T follicular helper cell (primary cell): ENCODE data around the gene JTB.

Experiments
- DNase-seq: peaks from one replicate; pipeline ENCODE4 v3.0.0-alpha.2; 2020; ENCODE audit warnings: low read depth

The JTB gene

DNA sequence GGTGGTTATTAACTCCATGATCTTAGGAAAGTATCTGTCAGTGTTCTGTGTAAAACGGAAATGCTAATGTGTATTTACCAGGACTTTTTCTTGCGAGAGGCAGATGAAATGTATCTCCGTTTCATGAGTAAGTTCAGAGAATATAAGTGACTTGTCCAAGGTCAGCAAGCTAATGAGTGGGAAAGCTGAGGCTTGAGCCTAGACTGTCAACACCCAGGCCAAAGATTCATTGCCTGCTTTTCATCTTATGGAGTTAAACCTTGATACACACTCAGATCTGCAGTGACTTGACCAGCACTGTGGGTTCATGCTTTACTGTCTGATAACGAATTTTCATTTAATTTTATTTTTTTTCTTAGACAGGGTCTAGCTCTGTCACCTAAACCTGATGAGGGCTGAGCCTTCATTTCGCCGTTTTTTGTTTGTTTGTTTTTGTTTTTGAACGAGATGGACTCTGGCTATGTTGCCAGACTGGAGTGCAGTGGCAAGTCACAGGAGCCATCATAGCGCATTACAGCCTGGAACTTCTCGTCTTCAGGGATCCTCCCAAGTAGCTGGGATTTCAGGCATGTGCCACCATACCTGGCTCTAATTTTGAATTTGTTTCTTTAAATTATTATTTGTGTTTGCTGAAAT is 918 bp upstream of the JTB start:
- DNase-seq = no peak

DNA sequence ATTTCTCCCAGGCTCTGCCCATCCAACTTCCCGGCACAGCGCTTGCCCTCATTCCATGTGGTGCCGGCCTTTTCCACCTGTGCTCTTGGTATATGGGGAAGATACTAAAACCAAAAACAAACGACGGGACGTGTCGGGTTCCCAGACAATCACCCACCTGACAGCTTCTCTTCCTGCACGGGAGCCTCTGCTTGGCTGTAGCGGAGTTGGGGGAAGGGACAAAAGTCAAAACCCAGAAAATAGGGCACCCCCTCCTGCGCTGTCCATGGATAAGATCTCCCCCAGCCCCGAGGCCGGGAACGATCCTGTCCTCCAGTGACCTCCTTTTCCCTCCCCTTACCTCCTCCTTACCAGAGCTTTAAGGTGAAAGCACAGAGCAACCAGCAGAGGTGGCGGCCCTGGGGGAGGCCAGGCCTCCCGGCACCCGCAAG is 640 bp downstream of the JTB start:
- no peak for DNase-seq

DNA sequence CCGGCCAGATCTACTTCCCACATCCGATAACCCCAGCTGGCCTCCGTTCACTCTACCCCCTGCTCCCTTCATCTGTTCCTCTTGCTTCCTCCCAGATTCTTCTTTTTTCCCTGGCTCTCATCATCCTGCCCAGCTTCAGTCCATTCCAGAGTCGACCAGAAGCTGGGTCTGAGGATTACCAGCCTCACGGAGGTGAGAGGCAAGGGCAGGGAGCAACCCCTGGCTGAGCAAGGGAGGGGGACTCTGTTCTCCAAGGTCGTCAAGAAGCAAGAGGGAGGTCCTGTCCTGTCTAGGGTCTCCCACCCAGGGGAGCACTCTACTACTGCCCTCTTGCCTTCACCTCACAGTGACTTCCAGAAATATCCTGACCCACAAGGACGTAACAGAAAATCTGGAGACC is 3.9 kb downstream of the JTB start:
- DNase-seq = no peak

DNA sequence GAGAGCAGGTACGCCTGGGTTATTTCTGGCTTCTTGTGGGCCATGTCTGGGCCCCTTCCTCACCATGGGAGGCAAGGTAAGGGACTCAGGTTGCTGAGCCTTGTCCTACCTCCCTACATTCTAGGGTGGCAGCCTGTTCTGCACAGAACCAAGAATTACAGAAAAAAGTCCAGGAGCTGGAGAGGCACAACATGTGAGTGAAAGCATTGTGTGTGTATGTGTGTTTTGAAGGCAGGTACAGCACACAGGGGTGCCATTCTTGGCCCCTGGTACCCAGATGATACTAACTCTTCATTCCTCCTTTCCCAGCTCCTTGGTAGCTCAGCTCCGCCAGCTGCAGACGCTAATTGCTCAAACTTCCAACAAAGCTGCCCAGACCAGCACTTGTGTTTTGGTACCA is 4.4 kb downstream of the JTB start:
- DNase-seq = no peak

DNA sequence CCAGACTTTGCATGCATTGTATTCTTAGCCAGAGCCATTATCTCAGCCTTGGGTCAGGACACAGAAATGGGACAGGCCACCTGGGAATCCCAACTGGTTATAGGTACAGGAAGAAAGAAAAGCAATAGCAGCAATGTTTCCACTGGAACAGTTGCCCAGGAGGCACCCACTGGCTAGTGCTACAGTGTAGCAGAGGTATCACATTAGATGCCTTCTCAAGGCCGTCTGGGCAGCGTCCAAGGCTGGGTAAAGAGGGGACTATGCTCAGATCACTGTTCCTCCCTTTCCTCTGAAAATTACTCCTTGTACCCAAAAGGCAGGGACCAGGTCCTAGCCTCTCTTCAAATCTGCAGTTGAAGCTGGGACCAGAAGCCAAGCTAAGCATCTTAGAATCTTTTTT is 7.1 kb downstream of the JTB start:
- no peak for DNase-seq

DNA sequence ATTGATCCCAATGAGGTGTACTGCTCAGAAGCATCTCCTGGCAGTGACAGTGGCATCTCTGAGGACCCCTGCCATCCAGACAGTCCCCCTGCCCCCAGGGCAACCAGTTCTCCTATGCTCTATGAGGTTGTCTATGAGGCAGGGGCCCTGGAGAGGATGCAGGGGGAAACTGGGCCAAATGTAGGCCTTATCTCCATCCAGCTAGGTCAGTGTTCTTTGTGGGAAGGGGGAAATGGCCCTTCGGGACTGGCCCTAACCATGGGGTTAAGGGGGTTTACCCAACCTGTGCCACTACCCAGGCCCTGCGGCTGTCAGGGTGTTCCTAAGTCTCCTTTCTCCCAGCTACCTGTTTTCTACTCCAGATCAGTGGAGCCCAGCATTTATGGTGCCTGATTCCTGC is 8.5 kb downstream of the JTB start:
- no peak for DNase-seq

DNA sequence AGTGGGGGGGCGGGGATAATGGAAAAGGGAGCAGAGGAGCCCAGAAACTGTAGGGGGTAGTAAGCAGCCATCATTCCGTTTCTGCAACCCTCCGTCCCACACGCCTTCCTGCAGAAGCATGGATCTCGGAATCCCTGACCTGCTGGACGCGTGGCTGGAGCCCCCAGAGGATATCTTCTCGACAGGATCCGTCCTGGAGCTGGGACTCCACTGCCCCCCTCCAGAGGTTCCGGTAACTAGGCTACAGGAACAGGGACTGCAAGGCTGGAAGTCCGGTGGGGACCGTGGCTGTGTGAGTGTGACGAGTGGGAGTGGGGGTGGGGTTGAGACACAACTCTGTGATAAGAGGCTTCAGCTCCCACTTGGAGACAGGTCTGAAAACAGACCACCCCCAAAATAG is 9.1 kb downstream of the JTB start:
- no peak for DNase-seq

DNA sequence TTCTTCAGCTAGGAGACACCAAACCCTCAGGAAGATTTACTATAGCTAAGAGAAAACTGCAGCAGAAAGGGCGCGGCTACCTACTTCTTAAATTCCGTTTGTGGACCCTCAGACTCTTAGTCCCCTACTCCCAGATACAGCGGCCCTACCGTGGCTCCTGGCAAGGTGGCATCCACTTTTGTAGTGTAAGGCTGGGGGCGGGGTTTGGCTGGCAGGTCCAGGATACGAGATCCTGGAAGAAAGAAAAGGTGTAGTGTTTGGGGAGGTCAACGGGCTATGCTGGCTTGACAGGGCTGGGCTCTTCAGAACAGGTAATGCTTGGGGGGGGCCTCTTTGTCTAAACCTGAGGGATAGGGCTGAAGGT is 9.5 kb downstream of the JTB start:
- no peak for DNase-seq

DNA sequence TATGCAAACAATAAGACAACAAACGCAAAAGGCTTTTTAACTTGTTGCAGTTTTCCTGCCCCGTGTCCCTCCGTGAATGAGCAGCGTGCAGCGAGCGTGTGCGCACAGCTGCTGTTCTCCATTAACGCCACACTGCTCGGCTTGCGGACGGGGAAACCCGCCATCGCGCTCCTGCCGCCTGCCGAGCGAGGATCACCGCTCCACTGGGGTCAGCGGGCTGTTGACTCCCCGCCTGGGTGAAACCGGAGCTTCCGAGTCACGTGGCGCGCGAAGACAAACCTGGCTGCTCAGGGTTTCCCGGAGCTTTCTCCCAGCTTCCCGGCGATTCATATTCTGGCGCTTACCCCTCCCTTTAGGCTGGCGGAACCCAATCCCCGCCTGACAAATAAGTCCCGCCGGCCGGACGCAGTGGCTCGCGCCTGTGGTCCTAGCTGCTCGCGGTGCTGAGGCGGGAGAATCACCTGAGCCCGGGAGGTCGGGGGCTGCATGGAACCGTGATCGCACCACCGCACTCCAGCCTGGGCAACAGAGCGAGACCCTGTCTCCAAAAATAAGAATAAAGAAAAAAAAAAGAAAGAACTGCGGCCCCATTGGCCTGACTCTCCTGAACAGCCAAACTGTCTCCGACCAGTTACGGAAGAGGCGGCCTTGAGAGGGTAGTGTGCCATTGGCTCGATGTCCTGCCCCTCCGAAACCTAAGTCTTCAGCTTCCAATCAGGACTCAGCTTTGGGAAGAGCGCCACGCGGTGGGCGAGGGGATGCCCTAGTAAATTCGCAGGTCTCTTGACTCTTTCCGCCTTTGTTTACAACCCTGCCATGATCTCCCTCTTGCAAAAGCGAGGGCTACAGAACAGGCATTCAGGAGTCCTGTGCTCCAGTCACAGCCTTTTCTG is 10.1 kb downstream of the JTB start, which contains the start of gene CREB3L4:
Gene CREB3L4, plus strand, starts transcription at position 796 of the 893 bp plus-strand sequence. CDS start 624 bp downstream, outside the sequence.
- DNase-seq = peak; percentile 75

DNA sequence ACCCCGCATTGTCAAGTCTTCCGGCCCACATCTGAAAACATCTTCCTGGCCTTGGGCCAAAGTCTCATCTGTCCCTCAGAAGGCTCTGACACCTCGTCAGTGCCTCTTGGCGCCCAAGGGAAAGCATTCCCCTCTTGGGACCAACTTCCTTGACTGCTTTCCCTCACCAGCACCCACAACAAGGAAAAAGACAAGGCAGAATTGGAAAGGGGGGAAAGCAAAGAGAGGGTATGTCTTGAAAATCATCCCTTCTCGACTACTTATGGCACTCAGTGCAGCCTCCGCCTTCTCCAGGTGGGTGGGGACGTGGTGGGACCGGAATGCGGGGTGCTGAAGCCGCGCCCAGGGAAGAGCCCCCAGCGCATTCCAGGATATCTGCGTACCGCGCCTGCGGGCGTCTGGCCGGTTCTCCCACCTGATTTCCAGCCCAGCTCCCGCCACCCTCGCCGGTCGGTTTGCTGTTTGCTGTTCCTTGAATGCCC is 13.6 kb downstream of the JTB start:
- DNase-seq = no peak

DNA sequence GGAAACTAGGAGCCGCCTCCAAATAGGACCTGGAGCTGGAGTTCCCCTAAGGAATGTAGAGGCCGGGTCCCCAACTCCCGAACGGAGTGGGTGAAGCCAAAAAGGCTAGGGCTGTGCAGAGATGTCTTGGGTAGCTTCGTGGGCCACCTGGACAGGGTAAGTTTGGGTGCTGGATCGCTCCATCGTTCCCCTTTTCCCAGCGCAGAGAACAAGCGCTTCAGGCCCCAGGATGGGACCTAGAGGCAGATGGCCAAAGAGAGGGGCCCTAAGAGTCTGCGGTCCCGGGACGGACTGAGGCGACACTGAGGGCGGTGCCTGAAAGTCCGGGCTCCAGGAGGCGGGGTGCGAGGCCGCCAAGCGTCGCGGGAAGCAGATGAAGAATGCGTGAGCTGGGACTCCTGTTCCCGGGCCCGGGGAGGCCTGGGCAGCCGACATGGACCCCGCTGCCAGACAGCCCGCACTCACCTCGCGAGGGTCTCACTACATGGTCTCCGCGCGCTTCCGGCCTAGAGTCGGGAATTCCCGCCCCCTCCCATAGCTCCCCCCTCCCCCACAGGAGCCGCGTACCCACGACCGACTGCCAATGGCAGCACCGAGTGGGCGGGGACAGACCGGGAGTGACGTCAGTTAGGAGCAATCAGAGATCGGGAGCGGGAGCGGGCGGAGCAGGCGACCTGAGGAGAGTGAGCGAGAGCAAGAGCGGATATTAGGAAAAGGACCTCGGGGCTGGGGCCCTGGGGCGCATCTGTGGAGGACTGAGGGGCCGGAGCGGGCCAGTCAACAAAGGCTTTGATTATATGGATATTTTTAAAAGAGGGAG is 14.2 kb downstream of the JTB start, which contains the start of gene SLC39A1:
Gene SLC39A1, minus strand, starts transcription at position 508 of the 820 bp plus-strand sequence. CDS start 822 bp downstream, outside the sequence.
- peak; percentile 94 for DNase-seq

DNA sequence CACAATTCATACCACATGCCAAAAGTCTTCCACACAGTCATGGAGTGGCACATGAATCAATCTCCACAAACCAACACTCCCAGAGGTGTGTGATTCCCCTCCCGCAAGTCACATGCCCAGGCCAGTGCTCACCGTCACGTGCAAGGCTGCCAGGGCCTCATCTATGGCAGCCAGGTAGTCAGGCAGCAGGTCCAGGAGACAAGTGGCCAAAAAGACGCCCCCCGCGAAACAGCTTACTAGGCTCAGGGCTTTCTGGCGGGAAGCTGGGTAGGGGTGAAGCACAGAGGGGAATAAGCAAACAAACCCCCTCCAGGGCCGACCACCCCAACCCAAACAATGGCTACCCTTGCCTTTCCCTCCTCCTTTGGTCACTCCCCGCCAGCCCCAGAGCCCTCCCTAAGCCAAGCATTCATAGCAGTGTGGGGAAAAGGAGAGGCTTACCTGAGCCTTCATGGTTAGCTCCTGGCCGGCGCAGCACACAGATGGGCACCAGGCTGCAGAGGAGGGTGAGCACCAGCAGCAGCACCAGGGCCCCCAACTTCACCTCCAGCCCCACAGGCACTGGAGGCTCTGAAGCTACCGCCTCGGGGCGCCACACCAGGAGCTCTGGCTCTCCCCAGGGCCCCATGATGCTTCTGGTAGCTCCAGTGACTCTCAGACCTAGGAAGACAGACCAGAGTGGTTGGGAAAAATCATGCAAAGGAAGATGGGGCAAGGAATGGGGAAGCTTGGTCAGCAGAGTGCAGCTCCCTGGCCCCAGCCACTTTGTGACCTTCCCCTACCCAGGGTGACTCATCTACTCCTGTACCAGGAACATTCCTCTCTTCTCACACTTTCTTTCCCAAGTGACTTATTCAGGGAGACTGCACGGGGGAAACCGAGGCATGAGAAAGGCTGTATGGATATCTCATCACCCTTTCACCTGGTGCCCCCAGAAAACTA is 15.1 kb downstream of the JTB start:
- DNase-seq = no peak

DNA sequence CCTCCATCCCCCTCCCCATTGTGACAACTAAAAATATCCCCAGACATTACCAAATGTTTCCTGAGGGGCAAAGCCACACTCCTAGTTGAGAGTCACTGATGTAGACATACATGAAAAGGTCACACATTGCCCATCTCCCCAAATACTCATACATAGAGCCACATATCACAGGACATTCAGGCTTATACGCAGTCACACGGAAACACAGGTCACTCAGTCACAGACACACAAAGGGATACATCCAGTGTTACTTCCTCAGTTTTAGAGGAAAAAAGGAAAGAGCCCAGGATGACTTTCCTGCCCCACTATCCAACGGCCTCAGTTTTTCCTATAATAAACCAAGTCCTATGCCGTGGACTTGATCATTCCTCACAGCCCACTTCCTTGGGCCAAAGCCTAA is 16.1 kb downstream of the JTB start:
- no peak for DNase-seq

DNA sequence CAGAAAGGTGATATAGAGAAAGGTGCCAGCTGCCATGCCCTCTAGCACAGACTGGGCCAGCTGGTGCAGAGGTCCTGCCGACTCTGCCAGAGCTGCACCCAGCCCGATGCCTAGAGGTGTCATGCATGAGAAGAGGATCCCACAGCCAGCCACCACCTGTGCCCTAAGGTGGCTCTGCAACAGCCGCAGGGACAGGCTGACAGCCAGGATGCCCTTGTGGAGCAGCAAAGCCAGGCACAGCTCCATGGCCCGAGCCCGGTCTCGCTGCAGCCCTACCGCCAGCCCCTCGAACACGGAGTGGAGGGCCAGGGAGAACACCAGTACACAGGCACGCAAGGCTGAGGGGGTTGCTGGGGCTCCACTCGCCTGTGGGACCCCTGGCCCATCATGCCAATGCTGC is 17.3 kb downstream of the JTB start:
- DNase-seq = no peak

DNA sequence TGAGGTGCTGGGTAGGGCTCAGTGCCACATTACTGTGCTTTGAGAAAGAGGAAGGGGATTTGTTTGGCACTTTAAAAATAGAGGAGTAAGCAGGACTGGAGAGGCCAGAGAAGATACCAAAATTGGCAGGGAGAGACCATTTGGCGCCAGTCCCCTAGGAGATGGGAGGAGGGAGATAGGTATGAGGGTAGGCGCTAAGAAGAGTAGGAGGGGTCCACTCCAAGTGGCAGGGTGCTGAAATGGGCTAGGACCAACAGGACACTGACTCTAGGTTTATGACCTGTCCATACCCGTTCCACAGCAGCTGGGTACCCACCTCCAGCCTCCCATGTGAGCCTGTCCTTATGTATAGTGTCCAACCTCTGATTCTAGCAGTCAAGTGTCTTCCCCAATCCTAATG is 18.0 kb downstream of the JTB start:
- DNase-seq = no peak

DNA sequence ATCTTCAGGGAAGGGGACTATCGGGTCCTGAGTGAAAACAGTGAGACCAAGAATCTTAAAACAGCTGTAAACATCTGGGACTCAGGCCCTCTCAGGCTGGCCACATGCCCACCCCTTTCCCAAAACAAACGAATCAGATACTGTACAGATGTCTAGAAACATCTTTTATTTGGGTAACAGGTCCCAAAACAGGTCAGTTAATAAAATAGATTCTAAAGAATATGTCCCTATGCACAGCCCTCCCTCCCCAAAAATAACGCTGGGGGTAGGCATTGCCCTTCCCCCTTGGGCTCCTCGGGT is 18.6 kb downstream of the JTB start:
- DNase-seq = no peak

DNA sequence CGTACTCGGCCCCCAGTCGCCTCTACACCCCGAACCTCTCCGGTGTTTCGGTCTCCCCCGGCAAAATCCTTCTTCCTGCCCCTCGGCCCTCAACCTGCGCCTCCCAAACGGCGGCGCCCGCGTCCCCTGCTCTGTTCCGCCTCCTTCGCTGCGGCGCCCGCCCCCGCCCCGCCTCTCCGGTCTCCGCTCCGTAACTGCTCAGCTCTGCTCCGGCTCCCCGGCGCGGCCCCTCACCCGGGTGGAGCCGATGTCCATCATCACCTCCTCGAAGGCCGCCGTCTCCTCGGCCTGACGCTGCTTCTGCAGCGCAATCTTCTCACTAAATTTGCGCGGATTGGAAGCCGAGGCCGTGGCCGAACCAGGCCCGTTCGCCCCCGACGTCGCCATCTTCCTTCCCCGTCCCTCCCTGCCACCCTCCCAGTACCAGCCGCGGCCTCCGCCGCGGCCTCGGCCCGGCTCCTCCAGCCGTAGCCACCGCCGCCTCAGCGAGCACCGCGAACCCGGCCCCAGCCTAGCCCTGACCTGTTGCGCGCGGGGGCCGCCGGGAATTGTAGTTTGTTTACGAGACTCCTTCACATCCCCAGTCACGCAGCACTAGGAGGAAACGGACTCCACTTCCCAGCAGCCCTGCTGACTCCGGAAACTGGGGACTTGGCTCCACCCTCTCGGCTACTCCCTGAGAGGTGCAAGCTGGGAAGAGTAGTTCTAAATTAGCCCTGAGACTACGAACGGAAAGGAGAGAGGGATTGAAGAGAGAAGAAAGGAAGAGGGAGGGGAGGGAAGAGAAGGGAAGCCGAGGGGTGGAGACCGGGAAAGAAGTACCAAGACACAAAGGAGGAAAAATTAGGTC is 19.1 kb downstream of the JTB start, which contains the start of gene CRTC2:
Gene CRTC2, minus strand, starts transcription at position 502 of the 850 bp plus-strand sequence. Its CDS starts 115 bp downstream, at position 387.
- DNase-seq = peak; percentile 97

DNA sequence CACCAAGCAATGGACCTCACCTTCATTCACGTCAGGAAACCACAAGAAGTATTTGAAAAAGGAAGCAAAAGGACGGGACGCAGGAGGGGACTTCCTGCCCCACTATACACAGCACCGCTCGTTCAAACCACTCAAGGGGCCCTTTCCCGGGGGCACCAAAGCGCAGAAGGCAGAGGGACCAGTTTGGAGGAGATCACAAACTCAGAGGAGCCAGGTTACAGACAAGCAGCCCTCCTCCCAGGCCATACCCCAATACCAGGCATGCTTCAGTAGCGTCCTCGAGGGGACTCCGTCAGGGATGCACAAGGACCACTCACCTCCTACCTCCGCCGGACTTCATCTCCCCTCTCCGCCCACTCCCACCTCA is 19.7 kb downstream of the JTB start:
- no peak for DNase-seq

DNA sequence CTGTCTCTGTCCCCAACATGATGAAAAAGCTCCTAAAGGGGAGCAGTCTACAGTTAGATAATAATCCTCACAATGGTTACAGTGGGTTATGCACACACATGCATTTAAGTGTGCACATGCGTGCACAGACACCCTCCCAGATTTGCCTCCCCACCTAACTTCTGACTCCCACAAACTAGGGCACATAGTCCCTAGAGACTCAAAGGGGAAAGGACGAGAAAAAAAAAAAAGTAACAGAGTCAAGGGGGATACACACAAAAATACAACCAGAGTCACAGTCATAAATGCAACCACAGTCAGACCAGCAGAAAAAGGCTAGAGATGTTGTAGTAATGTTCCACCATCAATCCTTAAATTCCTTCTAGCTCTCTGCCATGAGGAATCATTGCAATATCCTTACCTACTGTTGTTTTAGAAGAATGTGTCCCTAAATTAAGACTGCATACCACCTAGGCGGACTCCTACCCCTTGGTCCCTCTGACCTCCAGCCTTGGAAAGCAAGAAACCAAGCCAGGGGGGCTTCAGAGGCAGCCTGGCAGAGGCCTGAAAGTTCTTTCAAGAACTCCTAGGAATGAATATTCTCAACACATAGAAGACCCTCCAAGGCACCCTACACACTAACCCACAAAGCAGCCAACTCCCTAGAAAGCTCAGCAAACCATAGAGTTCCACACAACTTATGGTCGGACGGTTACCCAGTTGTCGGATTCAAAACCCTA is 20.3 kb downstream of the JTB start:
- no peak for DNase-seq

DNA sequence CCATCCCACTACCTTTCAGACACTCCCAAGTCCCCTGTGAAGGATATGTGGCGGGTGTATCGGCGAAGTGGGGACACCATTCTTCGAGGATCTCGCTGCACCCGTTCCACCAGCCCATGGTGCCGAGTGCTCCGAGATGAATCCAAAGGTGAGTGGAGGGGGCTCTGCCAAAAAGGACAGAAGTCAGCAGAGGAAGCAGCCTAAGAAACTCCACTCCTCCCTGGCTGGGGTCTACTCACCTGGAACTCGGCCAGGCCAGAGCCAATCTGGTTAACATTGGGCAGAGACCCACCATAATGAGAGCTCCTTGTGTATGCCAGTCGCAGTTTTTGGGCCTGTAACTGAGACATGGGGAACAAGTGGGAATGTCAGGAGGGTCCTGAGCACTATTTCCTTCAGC is 22.6 kb downstream of the JTB start:
- DNase-seq = no peak
